ENCODE measurements around the gene LNPEP.

DNA sequence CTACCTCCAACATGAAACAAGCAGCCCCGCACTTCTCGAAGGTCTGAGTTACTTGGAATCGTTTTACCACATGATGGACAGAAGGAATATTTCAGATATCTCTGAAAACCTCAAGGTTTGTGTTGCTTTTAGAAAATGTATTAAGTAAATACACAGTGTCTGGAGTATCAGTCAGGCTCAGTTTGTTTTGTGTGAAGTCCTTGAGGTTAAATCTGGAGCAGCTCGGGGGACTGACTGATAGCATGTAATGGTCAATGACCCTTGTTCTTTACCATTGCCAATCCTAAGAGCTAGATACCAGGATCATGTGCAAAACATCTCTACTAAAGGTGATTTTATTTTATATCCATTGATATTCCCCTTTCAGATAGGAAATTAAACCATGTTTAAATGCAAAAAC, 26.9 kb upstream of the LNPEP start:
- TF ChIP-seq, protein P1, sequence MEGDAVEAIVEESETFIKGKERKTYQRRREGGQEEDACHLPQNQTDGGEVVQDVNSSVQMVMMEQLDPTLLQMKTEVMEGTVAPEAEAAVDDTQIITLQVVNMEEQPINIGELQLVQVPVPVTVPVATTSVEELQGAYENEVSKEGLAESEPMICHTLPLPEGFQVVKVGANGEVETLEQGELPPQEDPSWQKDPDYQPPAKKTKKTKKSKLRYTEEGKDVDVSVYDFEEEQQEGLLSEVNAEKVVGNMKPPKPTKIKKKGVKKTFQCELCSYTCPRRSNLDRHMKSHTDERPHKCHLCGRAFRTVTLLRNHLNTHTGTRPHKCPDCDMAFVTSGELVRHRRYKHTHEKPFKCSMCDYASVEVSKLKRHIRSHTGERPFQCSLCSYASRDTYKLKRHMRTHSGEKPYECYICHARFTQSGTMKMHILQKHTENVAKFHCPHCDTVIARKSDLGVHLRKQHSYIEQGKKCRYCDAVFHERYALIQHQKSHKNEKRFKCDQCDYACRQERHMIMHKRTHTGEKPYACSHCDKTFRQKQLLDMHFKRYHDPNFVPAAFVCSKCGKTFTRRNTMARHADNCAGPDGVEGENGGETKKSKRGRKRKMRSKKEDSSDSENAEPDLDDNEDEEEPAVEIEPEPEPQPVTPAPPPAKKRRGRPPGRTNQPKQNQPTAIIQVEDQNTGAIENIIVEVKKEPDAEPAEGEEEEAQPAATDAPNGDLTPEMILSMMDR (IDR thresholded peaks at IDR 0.05): no peak
- TF ChIP-seq EZH2 (IDR thresholded peaks at IDR 0.05): no peak
- no peak for TF ChIP-seq EZH2phosphoT487 (IDR thresholded peaks at IDR 0.05)

All from neural progenitor cell (in vitro differentiated cells).